ENCODE data around the gene ZRSR2. TPM values are rescaled to one million over a fixed set of nuclear protein-coding genes. Genes with fewer than 3 reads are reported as not detected.

Gene ZRSR2
- total RNA-seq, 1 experiment from 2014 or later: not detected

GRCh38 chrX:15838017-15838416, 47.7 kb downstream of the ZRSR2 start:
- no peak for DNase-seq (ENCODE audit: low spot score)
- in situ Hi-C loops (cut with HindIII; ENCODE audit: low sequenced_read_pairs): no loop called here

GRCh38 chrX:15841853-15842516, 51.7 kb downstream of the ZRSR2 start:
- DNase-seq (ENCODE audit: low spot score): no peak
- in situ Hi-C loops (cut with HindIII; ENCODE audit: low sequenced_read_pairs): no loop called here

GRCh38 chrX:15843960-15844359, 53.7 kb downstream of the ZRSR2 start:
- in situ Hi-C loops (cut with HindIII; ENCODE audit: low sequenced_read_pairs): no loop called here

DNA sequence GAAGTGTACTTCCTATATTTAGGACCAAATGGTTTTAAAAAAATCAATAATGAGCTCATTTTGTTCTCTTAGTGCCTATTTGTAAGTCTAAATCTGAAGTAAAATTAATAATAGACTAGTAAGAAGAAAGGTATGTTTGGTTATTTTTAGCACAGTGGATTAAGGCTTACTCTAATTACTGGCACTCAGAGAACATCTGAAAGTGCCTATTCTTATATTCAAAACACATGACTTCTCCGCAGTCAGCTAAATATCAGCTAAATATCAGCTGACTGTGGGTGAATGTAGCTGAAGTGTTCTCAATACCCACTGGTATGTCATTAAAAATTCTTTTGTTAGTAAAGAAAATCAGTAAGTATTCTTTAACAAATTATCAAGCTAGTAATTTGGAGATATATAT, 58.3 kb downstream of the ZRSR2 start:
- DNase-seq (ENCODE audit: low spot score): no peak
- in situ Hi-C loops (cut with HindIII; ENCODE audit: low sequenced_read_pairs): no loop called here

More at GRCh38 chrX:15843960-15844359, 53.7 kb downstream of the ZRSR2 start:
- no peak for DNase-seq (ENCODE audit: low spot score)

GRCh38 chrX:15849555-15849954, 59.3 kb downstream of the ZRSR2 start:
- in situ Hi-C loops (cut with HindIII; ENCODE audit: low sequenced_read_pairs): no loop called here
- DNase-seq (ENCODE audit: low spot score): peak; percentile 50

- peak; percentile 26 for DNase-seq (ENCODE audit: low spot score)
- in situ Hi-C loops (cut with HindIII; ENCODE audit: low sequenced_read_pairs): no loop called here
These were observed 63.3 kb downstream of the ZRSR2 start for GRCh38 chrX:15853586-15854079.

DNA sequence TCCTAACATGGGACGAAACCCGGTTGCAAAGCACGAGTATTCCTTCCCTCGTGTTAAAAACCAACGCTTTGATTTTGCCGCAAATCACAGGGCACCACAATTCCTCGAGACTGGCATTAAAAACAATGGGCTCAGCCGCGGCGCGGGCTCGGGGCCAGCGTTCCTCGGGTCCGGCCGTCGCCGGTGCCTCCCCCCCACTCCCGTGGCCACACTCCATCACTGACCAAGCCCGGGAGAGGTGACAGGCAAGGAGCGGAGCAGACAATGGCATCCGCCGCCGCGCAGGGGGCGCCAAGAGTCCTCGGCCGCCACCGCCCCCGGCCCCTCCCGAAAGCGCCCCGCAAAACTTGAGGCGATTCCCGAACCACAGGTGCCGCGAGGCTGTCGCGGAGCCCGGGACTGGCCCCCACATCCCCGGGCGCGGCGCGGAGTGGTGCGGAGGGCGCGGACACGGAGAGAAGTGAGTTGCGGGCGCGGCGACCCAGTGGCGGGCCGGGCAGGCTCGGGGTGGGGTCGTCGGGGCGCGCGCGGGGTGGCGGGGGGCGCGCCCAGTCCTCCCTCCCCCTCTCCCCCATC, 63.9 kb downstream of the ZRSR2 start:
- DNase-seq (ENCODE audit: low spot score): peak; percentile 41
- in situ Hi-C loops (cut with HindIII; ENCODE audit: low sequenced_read_pairs): no loop called here

GRCh38 chrX:15854712-15855567, 64.7 kb downstream of the ZRSR2 start, which contains the start of gene AP1S2:
AP1S2 (minus strand) TSS chrX:15854813; CDS start chrX:15852524, 2,289 bp downstream.
- in situ Hi-C loops (cut with HindIII; ENCODE audit: low sequenced_read_pairs): no loop called here

DNA sequence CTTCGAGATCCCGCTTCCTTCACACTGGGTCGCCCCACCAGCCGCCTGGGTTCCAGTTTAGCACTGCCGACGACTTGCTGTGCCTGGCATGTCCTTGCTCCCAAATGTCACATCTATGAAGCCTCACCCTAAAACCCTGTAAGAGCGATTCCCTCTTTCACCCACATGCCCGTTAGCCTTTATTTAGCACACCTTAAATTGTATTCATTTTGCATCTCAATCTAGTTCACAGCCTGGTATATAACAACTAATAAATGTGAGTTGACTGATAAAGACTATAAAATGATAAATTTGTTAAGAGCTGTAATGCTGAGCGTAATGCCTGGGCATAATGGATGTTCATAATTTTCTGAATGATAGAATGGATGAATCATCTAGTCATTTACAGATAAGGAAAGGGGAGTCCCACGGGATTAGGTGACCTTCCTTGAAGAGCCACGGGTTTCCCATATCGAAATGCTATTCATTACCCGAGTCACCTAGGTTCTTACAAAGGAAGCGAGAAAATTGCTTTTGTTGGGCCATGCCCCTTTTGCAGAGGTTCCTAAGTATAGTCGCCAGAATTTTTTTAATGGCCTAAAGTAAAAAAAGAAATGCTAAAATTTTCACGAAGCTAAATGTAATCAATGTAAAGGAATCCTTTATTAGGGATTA, 65.4 kb downstream of the ZRSR2 start:
- DNase-seq (ENCODE audit: low spot score): no peak
- in situ Hi-C loops (cut with HindIII; ENCODE audit: low sequenced_read_pairs): no loop called here

More at GRCh38 chrX:15854712-15855567, 64.7 kb downstream of the ZRSR2 start, which contains the start of gene AP1S2:
- DNase-seq (ENCODE audit: low spot score): peak; percentile 94

DNA sequence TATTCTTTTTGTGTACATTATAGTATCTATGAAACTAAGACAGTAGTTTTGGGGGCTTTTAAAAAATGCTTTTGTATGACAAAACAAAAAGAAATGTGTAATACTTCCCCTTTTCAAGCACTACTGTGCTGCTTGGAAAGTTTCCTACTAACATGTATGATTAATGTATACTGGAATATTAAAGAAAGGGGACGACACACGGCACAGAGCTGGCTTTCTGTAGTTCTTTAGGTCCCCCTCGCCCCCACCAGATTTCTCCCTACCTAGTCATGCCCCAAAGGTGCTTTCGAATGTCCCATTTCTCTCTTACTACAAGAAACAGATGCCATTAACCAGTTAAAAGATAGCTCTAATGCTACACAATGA, 65.9 kb downstream of the ZRSR2 start:
- in situ Hi-C loops (cut with HindIII; ENCODE audit: low sequenced_read_pairs): no loop called here
- no peak for DNase-seq (ENCODE audit: low spot score)

DNA sequence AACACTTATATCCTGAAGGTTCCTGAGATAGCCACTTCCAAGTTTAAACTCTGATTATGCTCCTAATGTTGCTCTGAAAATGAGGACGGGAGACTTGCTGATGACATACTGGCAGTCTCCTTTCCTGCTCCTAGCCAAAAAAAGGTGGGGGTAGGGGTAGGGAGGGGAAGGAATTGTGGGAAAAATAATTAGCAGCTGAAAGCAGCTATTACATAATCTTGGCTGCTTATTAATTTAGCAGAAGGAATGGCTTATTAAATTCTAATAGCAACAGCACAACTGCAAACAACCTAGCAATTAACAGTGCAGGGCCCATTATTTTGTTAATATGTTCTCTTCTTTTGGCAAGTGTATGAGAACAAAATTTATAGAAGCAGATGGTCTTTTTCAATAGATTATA, 66.4 kb downstream of the ZRSR2 start:
- DNase-seq (ENCODE audit: low spot score): peak; percentile 80
- in situ Hi-C loops (cut with HindIII; ENCODE audit: low sequenced_read_pairs): no loop called here

DNA sequence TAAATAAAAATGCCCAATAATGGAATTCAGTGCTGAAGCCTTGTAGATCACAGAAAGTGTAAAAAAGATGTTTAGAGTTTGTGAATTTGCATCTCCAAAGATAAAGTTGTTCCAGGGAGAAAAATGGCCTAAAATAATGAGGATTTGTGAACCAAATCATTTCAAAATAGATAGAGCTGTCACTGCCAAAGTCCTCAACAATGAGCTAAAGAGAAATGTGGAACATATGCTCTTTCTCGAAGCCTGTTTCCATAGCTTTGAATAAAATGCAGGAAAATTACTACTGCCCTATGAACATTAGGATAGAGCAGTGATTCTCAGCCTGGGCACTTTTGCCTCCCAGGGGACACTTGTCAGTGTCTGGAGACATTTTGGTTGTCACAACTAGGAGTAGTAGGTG, 67.8 kb downstream of the ZRSR2 start:
- no peak for DNase-seq (ENCODE audit: low spot score)
- in situ Hi-C loops (cut with HindIII; ENCODE audit: low sequenced_read_pairs): no loop called here

DNA sequence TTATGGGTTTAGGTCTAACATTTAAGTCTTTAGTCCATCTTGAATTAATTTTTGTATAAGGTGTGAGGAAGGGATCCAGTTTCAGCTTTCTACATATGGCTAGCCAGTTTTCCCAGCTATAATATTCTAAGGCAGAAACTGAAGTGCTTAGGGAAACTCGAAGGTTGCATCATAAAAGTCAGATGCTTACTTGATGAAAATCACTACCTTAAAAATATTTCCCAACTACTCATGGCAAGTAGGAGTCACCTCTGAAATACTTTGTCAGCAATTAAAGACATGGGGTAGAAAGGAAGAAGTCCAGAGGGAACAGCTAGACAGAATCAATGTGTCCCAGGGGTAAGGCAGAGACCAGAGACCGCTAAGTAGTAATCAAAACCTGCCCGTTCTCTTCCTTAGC, 70.6 kb downstream of the ZRSR2 start:
- in situ Hi-C loops (cut with HindIII; ENCODE audit: low sequenced_read_pairs): no loop called here
- no peak for DNase-seq (ENCODE audit: low spot score)

DNA sequence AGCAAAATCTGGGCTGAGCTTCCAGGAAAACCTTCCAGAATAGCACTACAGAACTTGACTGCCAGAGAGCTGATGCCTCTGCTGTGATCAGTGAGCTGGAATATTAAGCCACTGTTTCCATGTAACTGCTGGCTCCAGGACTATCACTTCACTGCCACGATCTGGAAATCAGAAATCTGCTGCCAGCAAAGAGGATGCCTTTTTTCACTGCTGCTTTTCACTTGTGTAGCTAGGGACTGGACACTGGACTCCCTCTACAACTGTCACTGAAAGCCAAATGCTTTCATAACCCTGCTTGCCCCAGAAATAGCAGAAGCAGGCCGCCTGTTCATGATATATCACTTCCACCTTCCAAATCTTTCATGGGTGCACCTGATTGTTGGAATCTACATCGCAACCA, 73.7 kb downstream of the ZRSR2 start:
- DNase-seq (ENCODE audit: low spot score): peak; percentile 86
- in situ Hi-C loops (cut with HindIII; ENCODE audit: low sequenced_read_pairs): no loop called here

DNA sequence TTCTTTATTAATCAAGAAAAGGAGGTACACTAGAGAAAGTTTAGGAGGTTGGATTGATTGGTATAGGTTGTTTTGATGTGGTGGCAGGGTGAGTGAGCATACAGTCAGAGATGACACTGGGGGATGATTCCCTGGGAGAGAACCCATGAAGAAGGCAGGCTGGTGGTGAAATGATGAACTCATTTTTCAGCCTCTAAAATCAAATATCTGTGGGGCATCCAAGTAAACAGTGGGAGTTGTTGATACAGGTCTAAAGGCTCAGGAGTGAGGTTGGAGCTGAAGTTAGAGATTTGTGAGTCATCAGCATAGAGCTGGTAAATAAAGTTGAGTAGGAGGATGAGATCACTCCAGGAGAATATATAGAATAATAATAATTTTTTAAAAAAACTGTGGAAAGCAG, 74.3 kb downstream of the ZRSR2 start:
- in situ Hi-C loops (cut with HindIII; ENCODE audit: low sequenced_read_pairs): no loop called here
- no peak for DNase-seq (ENCODE audit: low spot score)

DNA sequence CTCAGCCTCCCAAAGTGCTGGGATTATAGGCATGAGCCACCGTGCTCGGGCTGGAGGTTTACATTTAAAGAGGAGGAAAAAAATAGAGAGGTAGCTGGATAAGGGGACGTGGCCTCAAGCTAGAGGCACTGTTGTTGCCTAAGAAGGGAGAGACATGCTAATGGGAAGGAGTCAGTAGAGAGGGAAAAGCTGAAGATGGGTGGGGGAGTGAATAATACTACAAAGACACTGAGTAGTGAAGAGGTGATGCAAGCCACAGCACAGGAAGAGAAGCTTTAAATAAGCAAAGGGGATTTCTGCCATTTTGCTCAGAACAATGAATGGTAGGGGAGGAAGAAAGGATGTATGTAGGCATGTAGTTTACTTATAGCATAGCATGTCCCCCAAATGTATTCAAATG, 75.9 kb downstream of the ZRSR2 start:
- DNase-seq (ENCODE audit: low spot score): no peak
- in situ Hi-C loops (cut with HindIII; ENCODE audit: low sequenced_read_pairs): no loop called here

DNA sequence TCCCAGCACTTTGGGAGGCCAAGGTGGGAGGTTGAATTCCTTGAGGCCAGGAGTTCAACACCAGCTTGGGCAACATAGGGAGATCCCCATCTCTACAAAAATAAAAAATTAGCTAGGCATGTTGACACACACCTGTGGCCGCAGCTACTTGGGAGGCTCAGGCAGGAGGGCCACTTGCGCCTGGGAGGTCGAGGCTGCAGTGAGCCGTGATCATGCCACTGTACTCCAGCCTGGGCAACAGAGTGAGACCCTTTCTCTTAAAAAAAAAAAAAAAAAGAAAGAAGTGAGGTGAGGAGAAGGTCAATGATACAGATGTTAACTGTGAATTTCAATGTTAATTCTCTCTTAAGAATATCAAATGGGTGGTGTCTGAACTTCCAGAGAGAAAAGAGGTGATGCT, 79.4 kb downstream of the ZRSR2 start:
- in situ Hi-C loops (cut with HindIII; ENCODE audit: low sequenced_read_pairs): no loop called here
- no peak for DNase-seq (ENCODE audit: low spot score)

- in situ Hi-C loops (cut with HindIII; ENCODE audit: low sequenced_read_pairs): no loop called here
- no peak for DNase-seq (ENCODE audit: low spot score)
These were observed 80.0 kb downstream of the ZRSR2 start for GRCh38 chrX:15870310-15870709.

All from G401 (cell line).